Astrocyte (in vitro differentiated cells and primary cell): Measurements from ENCODE around the gene POLR2J. TPM values are rescaled to one million over a fixed set of nuclear protein-coding genes. Genes with fewer than 3 reads are reported as not detected.

Source experiments
- DNase-seq: peaks from one replicate; pipeline ENCODE4 v3.0.0-alpha.2; 2010; ENCODE audit warnings: low read depth
- FAIRE-seq: peaks from 2 replicates; lab custom pipeline; 2011; peaks lifted over from hg19 to GRCh38; lab: Jason Lieb, UNC
- H2AFZ ChIP-seq: 2 replicates; pipeline ENCODE4 v1.6.0; 2012; ENCODE audit warnings: low read depth, low read length, inconsistent platforms
- H3K27ac ChIP-seq: 2 replicates; pipeline ENCODE4 v1.5.1; 2011; ENCODE audit warnings: low read depth, low read length, inconsistent platforms
- H3K27me3 ChIP-seq: 2 replicates; pipeline ENCODE4 v1.6.0; 2011; ENCODE audit warnings: low read length, inconsistent platforms; ENCODE audit not compliant: insufficient read depth
- H3K36me3 ChIP-seq: 2 replicates; pipeline ENCODE4 v1.5.1; 2011; ENCODE audit warnings: low read length, inconsistent platforms; ENCODE audit not compliant: insufficient read depth
- H3K4me1 ChIP-seq: 2 replicates; pipeline ENCODE4 v1.5.1; 2011; ENCODE audit warnings: low read length, inconsistent platforms; ENCODE audit not compliant: insufficient read depth
- H3K4me2 ChIP-seq: 2 replicates; pipeline ENCODE4 v1.6.0; 2012; ENCODE audit warnings: low read length, inconsistent platforms
- H3K4me3 ChIP-seq: 2 replicates; pipeline ENCODE4 v1.5.1; 2011; ENCODE audit warnings: low read depth, mild to moderate bottlenecking, low read length, inconsistent platforms; ENCODE audit not compliant: insufficient read depth
- H3K79me2 ChIP-seq: 2 replicates; pipeline ENCODE4 v1.6.0; 2012; ENCODE audit warnings: mild to moderate bottlenecking, low read length, inconsistent platforms; ENCODE audit not compliant: insufficient read depth
- H3K9ac ChIP-seq: 2 replicates; pipeline ENCODE4 v1.6.0; 2012; ENCODE audit warnings: mild to moderate bottlenecking, low read length, inconsistent platforms
- H3K9me3 ChIP-seq: 2 replicates; pipeline ENCODE4 v1.5.1; 2012; ENCODE audit warnings: low read depth, mild to moderate bottlenecking, low read length, inconsistent platforms; ENCODE audit not compliant: insufficient read depth
- H4K20me1 ChIP-seq: 2 replicates; pipeline ENCODE4 v1.6.0; 2012; ENCODE audit warnings: low read length, inconsistent platforms; ENCODE audit not compliant: insufficient read depth
- H3K27ac Mint-ChIP-seq: one replicate; pipeline ENCODE4 v1.8.0; 2021; ENCODE audit warnings: mild to moderate bottlenecking, mixed read lengths; ENCODE audit not compliant: unreplicated experiment
- H3K27me3 Mint-ChIP-seq: one replicate; pipeline ENCODE4 v1.8.0; 2021; ENCODE audit warnings: low read depth, mixed read lengths; ENCODE audit not compliant: unreplicated experiment
- H3K36me3 Mint-ChIP-seq: one replicate; pipeline ENCODE4 v1.8.0; 2021; ENCODE audit warnings: low read depth, mixed read lengths; ENCODE audit not compliant: unreplicated experiment
- H3K4me1 Mint-ChIP-seq: one replicate; pipeline ENCODE4 v1.8.0; 2021; ENCODE audit warnings: low read depth, mixed read lengths; ENCODE audit not compliant: unreplicated experiment
- H3K4me3 Mint-ChIP-seq: one replicate; pipeline ENCODE4 v1.8.0; 2021; ENCODE audit warnings: mild to moderate bottlenecking, moderate library complexity, mixed read lengths; ENCODE audit not compliant: unreplicated experiment
- H3K9me3 Mint-ChIP-seq: one replicate; pipeline ENCODE4 v1.8.0; 2021; ENCODE audit warnings: mild to moderate bottlenecking, mixed read lengths; ENCODE audit not compliant: unreplicated experiment
- CTCF ChIP-seq: IDR thresholded peaks from 2 replicates; pipeline ENCODE4 v1.5.1; 2011; ENCODE audit warnings: low read depth, mild to moderate bottlenecking, inconsistent platforms, low read length, moderate library complexity; ENCODE audit not compliant: insufficient read depth
- EZH2 ChIP-seq: IDR thresholded peaks from 2 replicates; pipeline ENCODE4 v1.6.1; 2012; ENCODE audit warnings: mild to moderate bottlenecking, low read length, inconsistent platforms; ENCODE audit not compliant: insufficient read depth
- total RNA-seq: library from RNA; stranded (reverse); gene quantifications from 2 replicates; pipeline ENCODE4 v1.2.1, GENCODE V29; 2021

The POLR2J gene
- total RNA-seq, 1 donor from 2014 or later: 41.4 TPM

GRCh38 chr7:102463841-102464576 is 14.7 kb downstream of the POLR2J start:
- Histone ChIP-seq H2AFZ (peak overlapping the region; percentile 100), H3K36me3 (no peaks in the 10 kb centered on the region), H3K4me1 (peaks cover 12% of the 10 kb centered on the region), H3K4me2 (peak overlapping the region; percentile 87), H3K9me3 (no peaks in the 10 kb centered on the region), H3K79me2 (peaks cover 43% of the 10 kb centered on the region), H3K9ac (peak overlapping the region; percentile 96), H3K4me3 (peak overlapping the region; percentile 98), H3K27ac (peak overlapping the region; percentile 65), H4K20me1 (peaks cover 30% of the 10 kb centered on the region), H3K27me3 (no peaks in the 10 kb centered on the region)
- Mint-ChIP-seq H3K4me3 (peak overlapping the region; percentile 99), H3K36me3 (no peaks in the 10 kb centered on the region), H3K4me1 (peaks cover 4% of the 10 kb centered on the region), H3K27me3 (no peaks in the 10 kb centered on the region), H3K9me3 (no peaks in the 10 kb centered on the region), H3K27ac (peak overlapping the region; percentile 83)
- TF ChIP-seq EZH2: no peak
- no peak for TF ChIP-seq CTCF
- FAIRE-seq (no peak), DNase-seq (no peak)

GRCh38 chr7:102460467-102460866 is 18.3 kb downstream of the POLR2J start:
- H3K4me3 Mint-ChIP-seq: no peak overlapping the region
- H3K36me3 ChIP-seq: peaks cover 5% of the 10 kb centered on the region
- H3K27me3 ChIP-seq: no peaks in the 10 kb centered on the region
- peaks cover 18% of the 10 kb centered on the region for H4K20me1 ChIP-seq
- H3K4me1 Mint-ChIP-seq: peaks cover 13% of the 10 kb centered on the region
- H3K27ac Mint-ChIP-seq: no peak overlapping the region
- H3K27me3 Mint-ChIP-seq: no peaks in the 10 kb centered on the region
- DNase-seq: no peak
- H3K79me2 ChIP-seq: peaks cover 36% of the 10 kb centered on the region
- no peak overlapping the region for H3K9ac ChIP-seq
- H3K4me3 ChIP-seq: no peak overlapping the region
- no peaks in the 10 kb centered on the region for H3K9me3 Mint-ChIP-seq
- H3K27ac ChIP-seq: no peak overlapping the region
- no peak overlapping the region for H3K4me2 ChIP-seq
- peaks cover 6% of the 10 kb centered on the region for H3K4me1 ChIP-seq
- H2AFZ ChIP-seq: no peak overlapping the region
- TF ChIP-seq CTCF: no peak
- no peak for TF ChIP-seq EZH2
- H3K36me3 Mint-ChIP-seq: peaks cover 4% of the 10 kb centered on the region
- no peaks in the 10 kb centered on the region for H3K9me3 ChIP-seq
- no peak for FAIRE-seq

GRCh38 chr7:102459221-102459844 is 19.4 kb downstream of the POLR2J start:
- no peak overlapping the region for H3K4me3 ChIP-seq
- peaks cover 18% of the 10 kb centered on the region for H4K20me1 ChIP-seq
- peaks cover 26% of the 10 kb centered on the region for H3K79me2 ChIP-seq
- no peak overlapping the region for H3K27ac ChIP-seq
- no peaks in the 10 kb centered on the region for H3K9me3 Mint-ChIP-seq
- no peak for FAIRE-seq
- no peaks in the 10 kb centered on the region for H3K27me3 ChIP-seq
- no peaks in the 10 kb centered on the region for H3K27me3 Mint-ChIP-seq
- no peak overlapping the region for H2AFZ ChIP-seq
- DNase-seq: no peak
- H3K4me3 Mint-ChIP-seq: no peak overlapping the region
- no peak for TF ChIP-seq CTCF
- TF ChIP-seq EZH2: no peak
- peaks cover 5% of the 10 kb centered on the region for H3K36me3 ChIP-seq
- no peak overlapping the region for H3K4me2 ChIP-seq
- H3K4me1 ChIP-seq: peaks cover 6% of the 10 kb centered on the region
- H3K27ac Mint-ChIP-seq: no peak overlapping the region
- H3K36me3 Mint-ChIP-seq: peaks cover 4% of the 10 kb centered on the region
- peaks cover 13% of the 10 kb centered on the region for H3K4me1 Mint-ChIP-seq
- no peak overlapping the region for H3K9ac ChIP-seq
- H3K9me3 ChIP-seq: no peaks in the 10 kb centered on the region
